SK-N-SH treated with all-trans-retinoic acid at 6 μM for 48 hours (cell line): ENCODE measurements around the gene MMP17.

Experiments
- ATAC-seq: fragments of 200-7000 bp; cut with Tn5 transposase; 3 replicates; pipeline ENCODE4 v1.9.1; 2020; ENCODE audit warnings: mild to moderate bottlenecking, moderate library complexity
- ARNTL ChIP-seq: fragments of 450-650 bp; formaldehyde crosslinking; IDR thresholded peaks from 2 replicates; pipeline ENCODE4 v1.5.0; 2020; ENCODE audit warnings: low read depth, mild to moderate bottlenecking, moderate library complexity, borderline replicate concordance
- BACH2 ChIP-seq: fragments of 250-450 bp; sonication (Bioruptor Pico); IDR thresholded peaks from 2 replicates; pipeline ENCODE4 v1.9.0; 2021; ENCODE audit warnings: mild to moderate bottlenecking, borderline replicate concordance
- CSDC2 ChIP-seq: fragments of 250-450 bp; sonication (Bioruptor Pico); IDR thresholded peaks from 2 replicates; pipeline ENCODE4 v1.5.0; 2020; ENCODE audit warnings: mild to moderate bottlenecking, moderate library complexity
- ESRRG ChIP-seq: fragments of 250-450 bp; sonication (Bioruptor Pico); IDR thresholded peaks from 2 replicates; pipeline ENCODE4 v1.6.1; 2021; ENCODE audit warnings: mild to moderate bottlenecking
- GLIS3 ChIP-seq: fragments of 250-450 bp; sonication (Bioruptor Pico); IDR thresholded peaks from 2 replicates; pipeline ENCODE4 v1.5.0; 2020; ENCODE audit warnings: mild to moderate bottlenecking, moderate library complexity
- ISL1 ChIP-seq: fragments of 250-450 bp; sonication (Bioruptor Pico); IDR thresholded peaks from 2 replicates; pipeline ENCODE4 v2.1.2; 2022; ENCODE audit warnings: mild to moderate bottlenecking, moderate library complexity
- OSR1 ChIP-seq: fragments of 250-450 bp; sonication (Bioruptor Pico); IDR thresholded peaks from 2 replicates; pipeline ENCODE4 v1.8.0; 2022; ENCODE audit warnings: moderate library complexity, mild to moderate bottlenecking, inconsistent platforms
- PPARA ChIP-seq: fragments of 250-450 bp; sonication (Bioruptor Pico); IDR thresholded peaks from 2 replicates; pipeline ENCODE4 v1.5.0; 2020; ENCODE audit warnings: mild to moderate bottlenecking, borderline replicate concordance
- RARB ChIP-seq: fragments of 250-450 bp; sonication (Bioruptor Pico); IDR thresholded peaks from 2 replicates; pipeline ENCODE4 v1.8.0; 2021; ENCODE audit warnings: mild to moderate bottlenecking, moderate library complexity
- SNAI2 ChIP-seq: fragments of 250-450 bp; sonication (Bioruptor Pico); IDR thresholded peaks from 2 replicates; pipeline ENCODE4 v1.5.0; 2020; ENCODE audit warnings: mild to moderate bottlenecking, moderate library complexity
- TCF4 ChIP-seq: fragments of 250-450 bp; sonication (Bioruptor Pico); IDR thresholded peaks from 2 replicates; pipeline ENCODE4 v1.8.0; 2021; ENCODE audit warnings: mild to moderate bottlenecking, moderate library complexity, borderline replicate concordance
- TOX ChIP-seq: fragments of 250-450 bp; sonication (Bioruptor Pico); IDR thresholded peaks from 2 replicates; pipeline ENCODE4 v1.8.0; 2021; ENCODE audit warnings: mild to moderate bottlenecking, moderate library complexity, borderline replicate concordance
- ZC3H10 ChIP-seq: fragments of 250-450 bp; sonication (Bioruptor Pico); IDR thresholded peaks from 2 replicates; pipeline ENCODE4 v1.5.1; 2021; ENCODE audit warnings: mild to moderate bottlenecking, moderate library complexity
- ZFP3 ChIP-seq: fragments of 250-450 bp; sonication (Bioruptor Pico); IDR thresholded peaks from 2 replicates; pipeline ENCODE4 v1.5.0; 2020; ENCODE audit warnings: mild to moderate bottlenecking, moderate library complexity
- ZFP30 ChIP-seq: fragments of 450-650 bp; formaldehyde crosslinking; IDR thresholded peaks from 2 replicates; pipeline ENCODE4 v1.5.0; 2022; ENCODE audit warnings: mild to moderate bottlenecking, moderate library complexity
- ZNF565 ChIP-seq: fragments of 450-650 bp; formaldehyde crosslinking; conservative IDR thresholded peaks from 2 replicates; pipeline ENCODE4 v1.5.0; 2020; ENCODE audit warnings: low read depth, mild to moderate bottlenecking, moderate library complexity
- ZNF70 ChIP-seq: fragments of 450-650 bp; formaldehyde crosslinking; IDR thresholded peaks from 2 replicates; pipeline ENCODE4 v1.5.0; 2020; ENCODE audit warnings: mild to moderate bottlenecking, moderate library complexity
- ZNF8 ChIP-seq: fragments of 450-650 bp; formaldehyde crosslinking; IDR thresholded peaks from 2 replicates; pipeline ENCODE4 v1.5.0; 2020; ENCODE audit warnings: mild to moderate bottlenecking, moderate library complexity
- TF ChIP-seq, protein P1 (sequence below): fragments of 250-450 bp; sonication (Bioruptor Pico); IDR thresholded peaks from 2 replicates; pipeline ENCODE4 v1.8.0; 2021; ENCODE audit warnings: low read depth, mild to moderate bottlenecking, moderate library complexity, borderline replicate concordance
- TF ChIP-seq, protein P2 (sequence below): fragments of 250-450 bp; sonication (Bioruptor Pico); IDR thresholded peaks from 2 replicates; pipeline ENCODE4 v1.5.1; 2020; ENCODE audit warnings: low read depth, mild to moderate bottlenecking, moderate library complexity
- TF ChIP-seq, protein P3 (sequence below): fragments of 250-450 bp; sonication (Bioruptor Pico); IDR thresholded peaks from 2 replicates; pipeline ENCODE4 v1.5.1; 2021; ENCODE audit warnings: mild to moderate bottlenecking, moderate library complexity
- TF ChIP-seq, protein P4 (sequence below): fragments of 250-450 bp; sonication (Bioruptor Pico); IDR thresholded peaks from 2 replicates; pipeline ENCODE4 v1.8.0; 2020; ENCODE audit warnings: mild to moderate bottlenecking, moderate library complexity, borderline replicate concordance

The MMP17 gene

DNA sequence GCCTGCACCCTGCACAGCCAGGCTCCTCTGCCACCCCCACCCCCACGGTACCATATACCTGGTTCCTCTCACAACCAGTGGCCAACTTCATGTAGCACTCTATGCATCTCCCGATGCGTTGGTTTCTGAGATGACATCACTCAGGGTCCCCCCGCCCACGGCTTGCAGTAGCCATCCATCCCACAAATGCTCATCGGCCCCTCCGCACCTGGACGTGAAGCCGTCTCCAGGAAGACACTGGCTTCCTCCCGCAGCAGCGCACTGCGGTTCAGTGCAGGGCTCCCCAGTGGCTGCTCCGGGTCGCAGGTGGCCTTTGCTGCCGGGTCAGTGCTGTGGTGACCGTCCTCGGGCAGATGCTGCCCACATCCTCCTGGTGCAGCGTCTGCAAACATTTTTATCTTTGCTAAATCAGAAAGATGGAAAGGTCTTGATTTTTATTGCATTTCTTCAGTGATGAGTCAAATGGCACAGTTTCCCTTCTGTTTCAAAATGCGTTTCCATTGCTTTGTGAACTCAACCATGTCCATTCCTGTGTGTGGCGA, 27.5 kb upstream of the MMP17 start (continued):
- no peak for TF ChIP-seq SNAI2 (CRISPR knock-in tag)
- no peak for TF ChIP-seq ZFP3 (CRISPR knock-in tag)

DNA sequence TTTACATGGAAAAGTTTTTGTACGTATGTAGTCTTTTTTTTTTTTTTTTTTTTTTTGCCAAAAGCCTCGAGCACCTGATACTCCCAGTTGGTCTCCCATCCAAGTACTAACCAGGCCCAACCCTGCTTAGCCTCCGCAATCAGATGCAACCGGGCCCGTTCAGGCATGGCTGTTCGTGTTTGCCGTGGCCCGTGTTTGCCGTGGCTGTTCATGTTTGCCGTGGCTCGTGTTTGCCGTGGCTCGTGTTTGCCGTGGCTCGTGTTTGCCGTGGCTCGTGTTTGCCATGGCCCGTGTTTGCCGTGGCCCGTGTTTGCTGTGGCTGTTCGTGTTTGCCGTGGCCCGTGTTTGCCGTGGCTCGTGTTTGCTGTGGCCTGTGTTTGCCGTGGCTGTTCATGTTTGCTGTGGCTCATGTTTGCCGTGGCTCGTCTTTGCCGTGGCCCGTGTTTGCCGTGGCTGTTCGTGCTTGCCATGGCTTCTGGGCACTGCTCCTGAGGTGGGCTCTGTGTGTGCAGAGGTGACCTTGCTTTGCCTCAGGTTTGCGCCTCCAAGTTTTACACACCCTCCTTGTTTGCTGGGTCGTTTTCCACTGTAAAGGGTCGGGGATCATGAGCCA, 26.8 kb upstream of the MMP17 start:
- TF ChIP-seq PPARA (CRISPR knock-in tag) (no peak), OSR1 (CRISPR knock-in tag) (no peak), CSDC2 (CRISPR knock-in tag) (no peak), RARB (no peak), ZFP30 (CRISPR knock-in tag) (no peak), TOX (CRISPR knock-in tag) (no peak), ESRRG (no peak), ZFP3 (CRISPR knock-in tag) (no peak), ZNF70 (CRISPR knock-in tag) (no peak), ZC3H10 (CRISPR knock-in tag) (no peak), ARNTL (CRISPR knock-in tag) (no peak), ZNF8 (CRISPR knock-in tag) (no peak), BACH2 (no peak), TCF4 (no peak), SNAI2 (CRISPR knock-in tag) (no peak)
- TF ChIP-seq, protein P1, sequence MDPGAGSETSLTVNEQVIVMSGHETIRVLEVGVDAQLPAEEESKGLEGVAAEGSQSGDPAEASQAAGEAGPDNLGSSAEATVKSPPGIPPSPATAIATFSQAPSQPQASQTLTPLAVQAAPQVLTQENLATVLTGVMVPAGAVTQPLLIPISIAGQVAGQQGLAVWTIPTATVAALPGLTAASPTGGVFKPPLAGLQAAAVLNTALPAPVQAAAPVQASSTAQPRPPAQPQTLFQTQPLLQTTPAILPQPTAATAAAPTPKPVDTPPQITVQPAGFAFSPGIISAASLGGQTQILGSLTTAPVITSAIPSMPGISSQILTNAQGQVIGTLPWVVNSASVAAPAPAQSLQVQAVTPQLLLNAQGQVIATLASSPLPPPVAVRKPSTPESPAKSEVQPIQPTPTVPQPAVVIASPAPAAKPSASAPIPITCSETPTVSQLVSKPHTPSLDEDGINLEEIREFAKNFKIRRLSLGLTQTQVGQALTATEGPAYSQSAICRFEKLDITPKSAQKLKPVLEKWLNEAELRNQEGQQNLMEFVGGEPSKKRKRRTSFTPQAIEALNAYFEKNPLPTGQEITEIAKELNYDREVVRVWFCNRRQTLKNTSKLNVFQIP (CRISPR knock-in tag): no peak
- ATAC-seq: no peak

DNA sequence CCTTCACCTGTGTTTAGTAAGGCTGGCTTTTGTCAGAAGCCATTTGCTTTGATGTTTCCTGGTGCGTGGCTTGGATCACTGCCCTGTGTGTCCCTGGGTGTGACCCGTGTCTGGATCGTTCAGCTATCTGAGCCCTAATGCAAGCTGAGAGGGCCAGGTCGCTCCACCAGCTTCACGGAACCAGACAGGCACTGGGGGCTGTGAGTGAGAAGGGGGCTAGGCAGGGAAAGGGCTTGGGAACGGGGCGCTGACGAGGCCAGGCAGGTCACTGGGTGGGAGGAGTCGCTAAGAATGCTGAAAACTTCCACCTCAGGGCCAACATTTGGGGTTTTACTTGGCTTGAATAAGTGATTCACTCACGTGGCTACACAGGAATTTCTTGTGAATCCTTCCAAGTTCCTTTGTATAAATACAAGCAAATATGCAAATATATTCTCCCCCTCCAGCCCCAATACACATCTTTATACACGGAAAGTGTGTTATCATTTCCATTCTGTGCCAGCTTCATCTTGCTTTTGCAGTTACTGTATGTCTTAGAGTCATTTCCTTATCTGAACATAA, 24.2 kb upstream of the MMP17 start:
- TF ChIP-seq GLIS3 (no peak), ZC3H10 (CRISPR knock-in tag) (no peak), TOX (CRISPR knock-in tag) (no peak), SNAI2 (CRISPR knock-in tag) (no peak), ZFP3 (CRISPR knock-in tag) (no peak), BACH2 (no peak), ZNF565 (CRISPR knock-in tag) (no peak), ESRRG (no peak), ISL1 (no peak), RARB (no peak), TCF4 (no peak)
- TF ChIP-seq, protein P2, sequence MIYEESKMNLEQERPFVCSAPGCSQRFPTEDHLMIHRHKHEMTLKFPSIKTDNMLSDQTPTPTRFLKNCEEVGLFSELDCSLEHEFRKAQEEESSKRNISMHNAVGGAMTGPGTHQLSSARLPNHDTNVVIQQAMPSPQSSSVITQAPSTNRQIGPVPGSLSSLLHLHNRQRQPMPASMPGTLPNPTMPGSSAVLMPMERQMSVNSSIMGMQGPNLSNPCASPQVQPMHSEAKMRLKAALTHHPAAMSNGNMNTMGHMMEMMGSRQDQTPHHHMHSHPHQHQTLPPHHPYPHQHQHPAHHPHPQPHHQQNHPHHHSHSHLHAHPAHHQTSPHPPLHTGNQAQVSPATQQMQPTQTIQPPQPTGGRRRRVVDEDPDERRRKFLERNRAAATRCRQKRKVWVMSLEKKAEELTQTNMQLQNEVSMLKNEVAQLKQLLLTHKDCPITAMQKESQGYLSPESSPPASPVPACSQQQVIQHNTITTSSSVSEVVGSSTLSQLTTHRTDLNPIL (CRISPR knock-in tag): no peak
- TF ChIP-seq, protein P3, sequence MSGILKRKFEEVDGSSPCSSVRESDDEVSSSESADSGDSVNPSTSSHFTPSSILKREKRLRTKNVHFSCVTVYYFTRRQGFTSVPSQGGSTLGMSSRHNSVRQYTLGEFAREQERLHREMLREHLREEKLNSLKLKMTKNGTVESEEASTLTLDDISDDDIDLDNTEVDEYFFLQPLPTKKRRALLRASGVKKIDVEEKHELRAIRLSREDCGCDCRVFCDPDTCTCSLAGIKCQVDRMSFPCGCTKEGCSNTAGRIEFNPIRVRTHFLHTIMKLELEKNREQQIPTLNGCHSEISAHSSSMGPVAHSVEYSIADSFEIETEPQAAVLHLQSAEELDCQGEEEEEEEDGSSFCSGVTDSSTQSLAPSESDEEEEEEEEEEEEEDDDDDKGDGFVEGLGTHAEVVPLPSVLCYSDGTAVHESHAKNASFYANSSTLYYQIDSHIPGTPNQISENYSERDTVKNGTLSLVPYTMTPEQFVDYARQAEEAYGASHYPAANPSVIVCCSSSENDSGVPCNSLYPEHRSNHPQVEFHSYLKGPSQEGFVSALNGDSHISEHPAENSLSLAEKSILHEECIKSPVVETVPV: no peak
- TF ChIP-seq, protein P1 (CRISPR knock-in tag): no peak
- peak; percentile 45 for ATAC-seq

DNA sequence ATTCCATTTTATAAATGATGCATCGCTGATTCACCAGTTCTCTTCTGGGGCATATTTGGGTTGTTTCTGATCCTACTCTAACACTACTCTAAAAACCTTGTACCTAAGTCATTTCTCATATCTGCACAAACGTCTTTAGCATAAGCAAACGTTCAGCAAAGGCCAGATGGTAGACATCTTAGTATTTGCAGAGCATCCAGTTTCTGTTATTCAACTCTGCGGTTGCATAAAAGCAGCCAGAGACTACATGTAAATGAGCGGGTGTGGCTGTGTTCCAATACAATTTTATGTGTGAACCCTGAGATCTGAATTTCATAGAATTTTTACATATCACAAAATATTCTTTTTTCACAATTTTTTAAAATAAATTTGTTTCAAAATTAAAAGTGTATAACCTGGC, 22.8 kb upstream of the MMP17 start:
- ATAC-seq: no peak
- TF ChIP-seq TOX (CRISPR knock-in tag): no peak
- no peak for TF ChIP-seq ZNF8 (CRISPR knock-in tag)
- TF ChIP-seq ZNF565 (CRISPR knock-in tag): no peak
- TF ChIP-seq, protein P4, sequence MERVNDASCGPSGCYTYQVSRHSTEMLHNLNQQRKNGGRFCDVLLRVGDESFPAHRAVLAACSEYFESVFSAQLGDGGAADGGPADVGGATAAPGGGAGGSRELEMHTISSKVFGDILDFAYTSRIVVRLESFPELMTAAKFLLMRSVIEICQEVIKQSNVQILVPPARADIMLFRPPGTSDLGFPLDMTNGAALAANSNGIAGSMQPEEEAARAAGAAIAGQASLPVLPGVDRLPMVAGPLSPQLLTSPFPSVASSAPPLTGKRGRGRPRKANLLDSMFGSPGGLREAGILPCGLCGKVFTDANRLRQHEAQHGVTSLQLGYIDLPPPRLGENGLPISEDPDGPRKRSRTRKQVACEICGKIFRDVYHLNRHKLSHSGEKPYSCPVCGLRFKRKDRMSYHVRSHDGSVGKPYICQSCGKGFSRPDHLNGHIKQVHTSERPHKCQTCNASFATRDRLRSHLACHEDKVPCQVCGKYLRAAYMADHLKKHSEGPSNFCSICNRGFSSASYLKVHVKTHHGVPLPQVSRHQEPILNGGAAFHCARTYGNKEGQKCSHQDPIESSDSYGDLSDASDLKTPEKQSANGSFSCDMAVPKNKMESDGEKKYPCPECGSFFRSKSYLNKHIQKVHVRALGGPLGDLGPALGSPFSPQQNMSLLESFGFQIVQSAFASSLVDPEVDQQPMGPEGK (CRISPR knock-in tag): no peak
- no peak for TF ChIP-seq ZFP30 (CRISPR knock-in tag)
- no peak for TF ChIP-seq ARNTL (CRISPR knock-in tag)
- TF ChIP-seq ISL1: no peak
- TF ChIP-seq, protein P3: no peak
- no peak for TF ChIP-seq SNAI2 (CRISPR knock-in tag)
- TF ChIP-seq TCF4: no peak
- no peak for TF ChIP-seq OSR1 (CRISPR knock-in tag)
- TF ChIP-seq ZC3H10 (CRISPR knock-in tag): no peak
- TF ChIP-seq ESRRG: no peak
- TF ChIP-seq, protein P2 (CRISPR knock-in tag): no peak
